Daoy (cell line): Measurements from ENCODE around the gene ABCA7. TPM values are rescaled to one million over a fixed set of nuclear protein-coding genes. Genes with fewer than 3 reads are reported as not detected.

Experiments
- DNase-seq: peaks from one replicate; pipeline ENCODE4 v3.0.0-alpha.2; 2015; ENCODE audit warnings: low read depth
- total RNA-seq: library from RNA; depleted of rRNA; stranded (reverse); fragments of >200 nt; shearing (Covaris generic); gene quantifications from 2 replicates; pipeline ENCODE4 v1.2.3, GENCODE V29; 2014

The ABCA7 gene
- total RNA-seq, 1 experiment from 2014 or later = 0.97 TPM

DNA sequence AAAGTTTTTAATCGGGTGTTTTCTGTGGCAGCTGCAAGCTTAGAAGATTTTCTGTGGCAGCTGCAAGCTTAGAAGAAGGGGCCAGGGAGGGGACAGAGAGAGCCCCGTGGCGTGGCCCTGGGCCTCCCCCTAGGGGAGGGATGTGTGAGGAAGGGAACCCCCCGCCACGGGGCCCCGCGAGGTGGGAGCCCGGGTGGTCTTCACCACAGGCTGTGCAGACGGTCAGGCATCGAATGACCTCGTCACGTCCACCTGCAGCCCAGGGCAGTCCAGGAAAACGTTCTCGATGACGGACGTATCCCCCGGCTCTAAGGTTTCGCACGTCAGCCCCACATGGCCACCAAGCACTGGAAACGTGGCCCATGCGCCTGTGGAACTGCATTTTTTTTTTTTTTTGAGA, 46.7 kb downstream of the ABCA7 start:
- no peak for DNase-seq

DNA sequence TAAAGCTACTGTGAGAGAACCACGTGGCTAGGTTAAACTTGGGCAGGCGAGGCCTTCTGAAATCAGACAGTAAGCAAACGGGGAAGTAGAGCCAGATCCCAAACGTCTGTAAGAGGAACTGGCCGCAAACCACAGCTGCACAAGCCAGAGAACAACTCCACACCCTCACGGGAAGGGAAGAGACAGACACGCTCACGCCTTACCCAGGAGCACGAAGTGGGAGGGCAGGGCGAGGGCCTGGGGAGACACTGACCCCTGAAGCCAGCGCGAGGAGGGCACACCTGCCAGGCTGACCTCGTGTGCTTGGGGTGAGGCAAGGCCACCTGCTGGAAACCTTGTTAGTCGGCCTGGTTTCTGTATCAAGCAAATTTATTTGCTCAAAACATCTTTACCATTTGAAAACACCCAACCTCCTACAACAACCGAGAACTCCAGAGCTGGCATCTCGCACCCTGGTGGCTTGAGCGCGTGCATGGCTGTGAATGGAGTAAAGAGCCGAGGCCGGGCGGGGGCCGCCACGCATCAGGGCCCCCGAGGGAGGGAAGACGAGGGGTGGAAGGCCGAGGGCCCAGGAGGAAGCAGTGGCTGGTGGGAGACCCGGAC, 48.0 kb downstream of the ABCA7 start:
- no peak for DNase-seq

- no peak for DNase-seq
These were observed 48.6 kb downstream of the ABCA7 start for GRCh38 chr19:1088416-1089010.

DNA sequence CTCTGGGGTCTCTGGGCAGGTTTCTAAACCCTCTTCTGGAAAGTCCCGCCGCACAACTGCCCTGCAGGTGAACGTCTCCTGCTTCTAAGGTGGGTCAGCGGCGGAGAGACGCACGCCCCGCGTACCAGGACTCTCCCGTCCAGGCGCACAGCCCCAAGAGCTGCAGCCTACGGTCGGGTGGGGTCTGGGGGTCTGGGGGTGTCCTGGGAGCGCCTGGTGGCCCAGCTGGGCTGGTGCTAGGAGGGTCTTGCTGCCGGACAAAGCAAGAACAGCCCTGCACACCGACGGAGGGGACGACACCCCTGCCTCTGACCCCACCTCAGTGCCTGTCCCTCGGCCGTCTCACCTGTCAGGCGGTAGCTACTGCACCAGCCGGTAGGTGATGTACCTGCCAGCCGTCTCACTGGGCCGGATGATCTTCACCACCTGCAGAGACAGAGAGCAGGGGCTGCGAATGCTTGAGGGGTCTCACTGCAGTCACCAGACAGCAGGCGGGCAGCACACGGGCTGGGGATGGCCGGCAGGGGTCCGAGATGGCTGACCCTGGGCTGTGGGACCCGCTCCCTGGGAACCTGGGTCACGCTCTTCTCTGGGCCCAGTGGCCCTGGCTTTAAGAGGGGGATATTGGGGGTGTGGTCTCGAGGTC, 49.3 kb downstream of the ABCA7 start:
- DNase-seq = no peak

GRCh38 chr19:1089891-1090290, 50.0 kb downstream of the ABCA7 start:
- no peak for DNase-seq

DNA sequence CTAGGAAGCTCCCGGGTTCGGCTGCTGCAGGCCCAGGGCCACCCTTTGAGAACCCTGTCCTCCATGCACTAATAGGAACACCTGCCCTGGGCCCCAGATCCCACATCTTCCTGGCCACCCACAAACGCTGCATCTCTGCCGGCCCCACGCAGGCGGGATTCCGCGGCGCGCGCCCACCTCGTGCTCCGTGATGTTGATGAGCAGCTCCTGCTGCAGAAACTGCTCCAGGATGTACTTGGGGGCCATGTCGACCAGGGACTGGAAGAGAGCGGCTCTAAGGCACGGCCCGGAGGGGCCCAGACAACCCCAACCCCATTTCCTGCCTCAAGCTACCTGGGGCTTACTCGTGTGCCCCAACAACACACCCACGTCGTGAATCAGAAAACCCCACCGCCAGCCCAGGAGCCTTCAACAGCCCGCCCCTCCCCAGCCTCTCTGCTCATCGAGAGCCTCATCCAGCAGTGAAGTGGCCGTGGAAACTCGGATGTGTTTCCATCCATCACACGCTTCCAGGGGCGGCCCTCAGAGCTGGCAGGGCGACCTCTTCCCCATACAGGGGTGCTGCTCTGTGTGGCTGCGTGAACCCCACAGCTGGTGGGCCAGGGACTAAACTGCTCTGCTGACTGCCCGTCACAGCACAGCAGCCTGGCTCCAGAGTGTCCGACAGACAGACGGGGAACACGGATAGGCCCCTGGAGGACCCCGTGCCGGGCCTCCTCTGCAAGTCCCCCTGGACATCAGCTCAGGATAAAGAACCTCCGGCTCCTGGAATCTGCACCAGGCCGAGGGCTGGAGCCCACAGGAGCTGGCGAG, 51.0 kb downstream of the ABCA7 start:
- no peak for DNase-seq

DNA sequence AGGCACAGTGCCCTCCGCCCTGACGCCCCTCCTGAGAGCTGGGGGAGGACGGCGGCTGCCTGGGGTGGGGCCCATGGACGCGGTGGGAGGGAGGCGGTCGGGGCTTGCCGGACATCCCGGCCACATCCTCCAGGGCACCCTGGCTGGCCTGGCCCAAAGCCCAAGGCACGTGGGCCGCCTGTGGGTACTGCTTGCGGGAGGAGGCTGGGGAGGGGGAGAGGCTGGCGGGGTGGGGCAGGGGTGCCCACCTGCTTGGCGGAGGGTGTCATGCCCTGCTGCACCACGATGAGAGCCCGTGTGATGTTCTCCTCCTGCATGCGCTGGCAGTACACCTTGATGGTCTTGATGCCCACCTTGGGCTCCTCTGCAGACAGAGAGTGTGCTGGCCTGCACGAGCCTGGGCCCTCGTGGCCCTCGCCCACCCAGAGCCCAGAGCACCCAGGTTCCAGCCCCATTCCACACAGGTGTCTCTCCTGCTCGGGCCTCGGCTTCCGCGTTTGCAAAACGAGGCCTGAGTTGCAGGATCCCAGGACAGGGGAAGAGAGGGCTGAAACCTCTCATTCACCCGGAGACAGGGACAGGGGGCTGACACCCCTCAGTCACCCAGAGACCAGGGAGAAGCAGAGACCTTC, 51.8 kb downstream of the ABCA7 start:
- DNase-seq = no peak

GRCh38 chr19:1093330-1093729, 53.4 kb downstream of the ABCA7 start:
- DNase-seq = no peak

DNA sequence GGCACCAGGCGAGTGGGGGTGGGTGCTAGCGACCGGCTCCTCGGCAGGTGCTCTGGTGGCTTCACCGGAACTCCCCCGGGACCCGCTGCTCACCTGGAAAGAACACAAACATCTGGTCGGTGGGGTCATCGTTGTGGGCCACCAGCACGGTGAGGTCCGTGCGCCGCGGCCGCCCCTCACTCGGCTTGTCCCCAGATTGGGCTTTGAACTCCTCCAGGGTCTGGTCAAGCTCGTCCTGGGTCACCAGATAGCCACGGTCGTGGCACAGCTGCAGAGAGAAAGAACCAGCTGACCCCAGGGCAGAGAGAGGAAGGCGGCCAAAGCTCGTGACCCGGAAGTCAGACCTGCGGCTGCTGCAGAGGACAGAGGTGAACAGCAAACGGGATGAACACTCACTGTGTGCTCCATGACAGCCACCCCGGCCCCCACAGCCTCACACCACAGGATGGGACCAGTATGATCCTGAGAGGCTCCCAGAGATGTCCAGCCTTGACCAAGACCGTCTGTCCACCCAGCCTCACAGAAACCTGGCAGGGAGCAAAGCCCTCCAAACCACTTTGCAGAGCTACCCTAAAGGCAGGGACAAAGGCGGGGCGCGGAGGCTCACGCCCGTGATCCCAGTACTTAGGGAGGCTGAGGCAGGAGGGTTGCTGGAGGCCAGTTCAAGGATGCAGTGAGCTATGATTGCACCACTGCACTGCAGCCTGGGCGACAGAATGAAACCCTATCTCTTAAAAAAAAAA, 54.1 kb downstream of the ABCA7 start:
- no peak for DNase-seq

GRCh38 chr19:1094655-1094977, 54.7 kb downstream of the ABCA7 start:
- no peak for DNase-seq

DNA sequence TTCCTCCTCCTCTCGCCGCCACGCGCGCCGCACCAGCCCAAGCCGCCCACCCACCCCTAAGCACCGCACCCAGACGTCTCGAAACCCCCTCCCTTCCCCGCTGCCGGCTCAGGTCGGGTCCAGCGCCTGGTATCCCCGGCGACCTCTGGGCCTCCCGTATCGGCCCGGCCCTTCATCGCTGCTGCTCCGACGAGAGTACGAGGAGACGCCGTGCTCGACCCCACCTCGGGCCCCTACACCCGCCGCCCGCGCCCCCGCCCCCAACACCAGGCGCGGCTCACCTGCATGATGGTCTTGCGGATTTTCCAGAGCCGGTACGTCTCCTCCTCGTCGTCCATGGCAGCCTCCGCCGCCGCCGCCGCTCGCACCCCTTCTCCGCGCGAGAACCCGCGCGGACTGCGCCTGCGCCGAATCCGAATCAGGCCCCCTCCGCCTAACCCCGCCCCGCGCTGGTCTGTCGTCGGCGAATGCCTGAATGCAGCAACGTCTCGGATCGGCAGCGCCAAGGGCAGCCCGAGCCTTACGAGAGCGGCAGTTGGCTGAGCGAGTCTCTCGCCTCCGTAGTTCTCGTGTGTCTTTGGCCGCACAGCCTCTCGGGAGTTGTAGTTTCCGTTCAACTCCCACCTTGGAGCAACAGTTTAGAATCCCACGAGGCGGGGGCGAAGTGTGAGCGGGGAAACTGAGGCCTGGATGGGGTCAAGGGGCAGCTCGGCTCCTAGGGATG, 55.2 kb downstream of the ABCA7 start, which contains the start of gene POLR2E:
Gene POLR2E, minus strand, starts transcription at position 398 of the 724 bp plus-strand sequence. Its CDS starts 60 bp downstream, at position 338.
- DNase-seq = peak; percentile 99

GRCh38 chr19:1097810-1098176, 57.9 kb downstream of the ABCA7 start:
- DNase-seq = no peak

- no peak for DNase-seq
These were observed 58.5 kb downstream of the ABCA7 start for GRCh38 chr19:1098177-1099051.

- DNase-seq = no peak
These were observed 61.4 kb downstream of the ABCA7 start for GRCh38 chr19:1101337-1101698.

GRCh38 chr19:1102407-1103131, 62.7 kb downstream of the ABCA7 start:
- peak; percentile 99 for DNase-seq

DNA sequence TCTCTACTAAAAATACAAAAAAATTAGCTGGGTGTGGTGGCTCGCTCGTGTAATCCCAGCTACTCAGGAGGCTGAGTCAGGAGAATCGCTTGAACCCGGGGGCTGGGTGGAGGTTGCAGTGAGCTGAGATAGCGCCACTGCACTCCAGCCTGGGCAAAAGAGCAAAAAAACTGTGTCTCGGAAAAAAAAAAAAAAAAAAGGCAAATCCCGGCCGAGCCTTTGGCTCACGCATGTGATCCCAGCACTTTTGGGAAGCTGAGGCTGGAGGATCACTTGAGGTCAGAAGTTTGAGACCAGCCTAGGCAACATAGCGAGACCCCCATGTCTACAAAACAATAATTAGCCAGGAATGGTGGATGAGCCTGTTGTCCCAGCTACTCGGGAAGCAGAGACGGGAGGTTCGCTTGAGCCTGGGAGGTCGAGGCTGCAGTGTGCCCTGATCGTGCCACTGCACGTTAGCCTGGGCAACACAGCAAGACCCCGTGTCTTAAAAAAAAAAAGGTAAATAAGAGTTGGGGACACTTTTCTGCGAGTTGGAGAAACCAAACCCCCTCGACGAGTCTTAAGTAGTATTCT, 63.3 kb downstream of the ABCA7 start:
- peak; percentile 73 for DNase-seq

GRCh38 chr19:1103708-1104310, 63.9 kb downstream of the ABCA7 start, which contains the start of gene GPX4:
Gene GPX4, plus strand, starts transcription at chr19:1103994. Its CDS starts 50 bp downstream, at chr19:1104044.
- DNase-seq = peak; percentile 100

DNA sequence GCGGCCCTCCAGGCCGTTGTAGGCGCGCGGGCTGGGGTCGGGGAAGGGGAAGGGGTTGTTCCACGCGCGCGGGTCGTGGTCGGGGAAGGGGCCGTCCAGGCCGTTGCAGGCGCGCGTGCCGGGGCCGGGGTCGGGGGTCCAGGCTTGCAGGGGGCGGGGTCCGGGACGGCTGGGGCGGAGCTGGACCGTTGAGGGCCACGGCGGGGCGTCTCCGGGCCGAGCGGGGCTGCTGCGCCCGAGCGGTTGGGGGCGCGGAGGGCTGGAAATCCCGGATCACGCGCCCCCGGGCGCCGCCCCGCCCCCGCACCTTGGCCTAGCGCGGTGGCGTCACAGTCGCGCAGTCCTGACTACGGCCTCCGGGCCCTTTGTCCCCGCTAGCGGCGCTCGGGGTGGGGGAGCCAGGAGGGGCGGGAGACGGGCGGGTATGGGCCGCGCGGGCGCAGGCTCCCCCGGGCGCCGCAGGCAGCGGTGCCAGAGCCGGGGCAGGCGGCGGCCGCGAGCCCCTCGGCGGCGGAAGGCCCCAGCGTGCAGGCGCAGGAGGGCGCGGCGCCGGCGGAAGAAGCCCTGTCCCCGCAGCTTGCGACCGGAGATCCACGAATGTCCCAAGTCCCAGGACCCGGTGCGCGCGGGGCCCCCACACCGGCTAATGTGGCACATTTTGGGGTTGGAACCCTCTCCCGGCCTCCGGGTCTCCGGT, 64.6 kb downstream of the ABCA7 start:
- peak; percentile 86 for DNase-seq
